ENCODE measurements around the gene VBP1.
"Not testable (repeated sequence)": the region's sequence is repeated elsewhere in the genome, so short reads cannot be mapped to it uniquely, and the experiment has no call there.

Gene VBP1

GRCh38 chrX:155216179-155216939 lies at the start of gene VBP1:
TSS of gene VBP1 (plus strand) at chrX:155216460. CDS start at chrX:155216483, 23 bp downstream.
- peak; percentile 90 to 93 (median 92) for DNase-seq

- DNase-seq = no peak
Observed at GRCh38 chrX:155169881-155170280, 46.4 kb upstream of the VBP1 start.

DNA sequence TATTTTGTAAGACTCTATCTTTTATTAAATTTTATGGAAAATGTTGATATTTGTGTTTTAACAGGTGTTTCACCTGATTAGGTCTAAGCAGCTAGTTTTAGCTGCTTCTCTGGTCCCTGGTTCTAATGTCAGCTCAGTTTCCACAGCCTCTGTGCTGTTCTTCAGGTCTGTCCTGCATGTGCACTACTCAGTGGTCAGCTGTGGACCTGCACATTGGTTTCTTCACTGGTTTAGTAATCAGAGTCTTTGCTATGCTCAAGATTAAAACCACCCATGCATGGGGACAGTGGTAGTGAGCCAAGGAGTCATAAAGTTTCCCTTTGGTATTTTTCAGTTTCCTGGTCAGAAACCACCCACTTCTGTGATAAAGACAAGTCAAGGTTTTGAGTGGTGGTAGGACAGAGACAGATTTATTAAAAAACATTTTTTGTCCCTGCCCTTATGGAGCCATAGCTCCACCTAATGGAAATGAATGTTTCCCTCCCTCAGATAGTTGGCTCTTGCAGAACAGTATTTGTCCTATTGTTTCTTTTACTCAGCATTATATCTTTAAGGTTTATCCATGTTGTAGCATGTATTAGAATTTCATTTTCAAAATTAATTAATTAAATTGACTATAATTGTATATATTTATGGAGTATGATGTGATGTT lies 36.8 kb upstream of the VBP1 start:
- DNase-seq = no peak

- DNase-seq = peak; percentile 2 to 25 (median 17)
Observed at GRCh38 chrX:155188786-155189185, 27.5 kb upstream of the VBP1 start.

DNA sequence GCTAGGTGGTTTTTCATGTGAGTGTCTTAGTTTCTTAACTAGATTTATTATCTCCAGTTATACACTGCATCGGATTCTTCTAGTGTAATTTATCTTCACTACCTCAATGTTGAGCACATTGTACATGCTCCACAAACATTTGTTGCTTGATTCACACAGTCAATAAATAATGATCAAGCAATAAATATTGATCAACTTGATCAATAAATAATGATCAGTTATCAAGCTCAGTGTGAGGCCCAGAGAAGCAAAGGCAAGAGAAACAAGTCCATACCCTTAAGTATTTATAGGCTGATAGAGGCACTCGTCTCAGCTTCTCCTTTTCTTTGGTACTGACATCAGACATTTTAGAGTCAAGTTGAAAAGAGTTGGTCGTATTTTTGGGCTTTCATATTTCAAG lies 5.1 kb upstream of the VBP1 start:
- DNase-seq = no peak

- DNase-seq = no peak
Observed at GRCh38 chrX:155213731-155214130, 2.5 kb upstream of the VBP1 start.

DNA sequence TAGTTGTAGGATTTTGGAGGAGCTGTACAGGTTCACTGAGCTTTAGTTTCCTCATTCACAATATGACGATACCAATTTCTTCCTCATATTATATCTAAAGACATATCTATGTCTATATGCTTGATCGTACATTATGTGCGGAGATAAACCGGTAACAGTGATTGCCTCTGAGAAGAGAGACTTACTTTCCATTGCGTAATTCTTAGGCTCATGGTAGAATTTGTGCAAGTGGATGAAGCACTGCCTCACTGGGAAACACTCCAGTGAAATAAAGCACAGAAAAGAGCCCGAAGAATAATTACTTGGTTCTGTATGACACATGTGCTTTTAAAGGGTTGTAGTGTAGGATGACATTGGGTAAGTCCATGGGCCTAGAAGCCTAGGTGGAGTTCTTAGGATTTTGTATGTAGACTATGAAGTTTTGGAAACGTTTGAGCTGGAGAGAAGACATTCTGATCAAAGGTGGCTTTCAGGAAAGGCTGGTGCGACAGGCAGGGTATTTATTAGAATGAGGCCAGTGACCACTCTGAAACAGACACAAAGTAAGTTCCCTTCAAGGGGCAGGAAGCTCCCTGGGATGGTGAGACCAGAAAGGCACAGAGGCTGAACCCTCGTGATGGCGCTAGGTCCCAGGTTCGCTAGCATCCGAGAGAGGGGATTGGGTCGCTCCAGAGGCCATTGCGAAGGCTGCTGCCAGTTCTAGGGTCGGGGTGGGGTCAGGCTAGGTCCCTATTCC lies 649 bp upstream of the VBP1 start:
- DNase-seq = peak in 1 of 3 donors; percentile 4

DNA sequence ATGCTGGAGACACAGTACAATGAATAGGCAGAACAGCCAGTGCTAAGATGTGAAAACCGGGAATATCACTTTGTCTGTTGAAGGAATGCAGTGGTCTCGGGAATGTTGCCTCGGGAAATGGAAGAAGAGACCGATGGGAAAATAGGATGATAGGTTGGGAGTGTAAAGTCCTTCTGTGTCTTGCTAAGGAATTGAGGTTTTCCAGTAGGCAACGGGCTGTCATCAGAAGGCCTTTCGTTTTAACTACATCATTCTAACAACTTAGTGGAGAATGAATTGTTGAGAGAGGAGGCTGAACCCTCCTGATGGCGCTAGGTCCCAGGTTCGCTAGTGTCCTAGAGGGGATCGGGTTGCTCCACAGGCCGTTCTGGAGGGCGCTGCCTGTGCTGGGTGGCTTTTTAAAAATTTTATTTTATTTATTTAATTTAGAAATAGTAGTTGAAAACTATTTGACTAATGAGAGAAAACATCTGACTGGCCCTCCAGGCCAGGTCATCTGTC lies 730 bp downstream of the VBP1 start:
- DNase-seq = no peak

DNA sequence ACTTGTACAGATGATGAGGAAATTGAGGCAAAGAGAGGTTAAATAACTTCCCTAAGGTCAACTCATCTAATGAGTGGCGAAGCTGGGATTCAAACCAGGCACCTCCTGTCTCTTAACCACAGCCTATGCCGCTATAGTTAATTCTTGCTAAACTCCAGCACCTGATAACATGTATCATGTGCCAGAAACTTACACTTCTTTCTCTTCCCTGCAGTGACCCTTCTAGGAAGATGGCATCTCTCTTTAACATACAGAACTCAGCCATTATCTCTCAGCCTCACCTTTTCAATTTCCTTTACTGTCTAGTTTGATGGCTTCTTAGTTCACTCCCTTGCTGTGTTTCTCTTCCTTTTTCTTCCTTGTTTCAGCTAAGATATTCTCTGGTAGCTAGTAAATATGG lies 2.5 kb downstream of the VBP1 start:
- DNase-seq = no peak

DNA sequence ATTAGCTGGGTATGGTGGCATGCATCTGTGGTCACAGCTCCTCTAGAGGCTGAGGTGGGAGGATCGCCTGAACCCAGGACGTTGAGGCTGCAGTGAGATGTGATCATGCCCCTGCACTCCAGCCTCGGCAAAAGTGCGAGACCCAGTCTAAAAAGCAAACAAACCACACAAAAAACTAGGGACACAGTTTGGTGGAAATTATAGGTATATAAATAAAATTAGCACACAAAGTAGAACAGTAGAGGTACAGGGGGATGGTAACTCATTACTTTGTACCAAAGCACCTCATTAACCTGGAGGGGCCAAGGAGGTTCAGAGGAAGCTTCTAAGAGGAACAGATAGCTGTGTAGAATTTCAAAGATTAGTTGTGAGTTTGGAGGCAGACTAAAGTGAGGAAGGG lies 5.1 kb downstream of the VBP1 start:
- no peak for DNase-seq

DNA sequence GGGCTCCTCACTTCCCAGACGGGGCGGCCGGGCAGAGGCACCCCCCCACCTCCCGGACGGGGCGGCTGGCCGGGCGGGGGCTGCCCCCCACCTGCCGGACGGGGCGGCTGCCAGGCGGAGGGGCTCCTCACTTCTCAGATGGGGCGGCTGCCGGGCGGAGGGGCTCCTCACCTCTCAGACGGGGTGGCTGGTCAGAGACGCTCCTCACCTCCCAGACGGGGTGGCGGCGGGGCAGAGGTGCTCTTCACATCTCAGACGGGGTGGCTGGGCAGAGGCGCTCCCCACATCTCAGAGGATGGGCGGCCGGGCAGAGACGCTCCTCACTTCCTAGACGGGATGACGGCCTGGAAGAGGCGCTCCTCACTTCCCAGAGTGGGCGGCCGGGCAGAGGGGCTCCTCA lies 7.5 kb downstream of the VBP1 start:
- DNase-seq = not testable (repeated sequence)

GRCh38 chrX:155225774-155226173 lies 9.5 kb downstream of the VBP1 start:
- DNase-seq = no peak

DNA sequence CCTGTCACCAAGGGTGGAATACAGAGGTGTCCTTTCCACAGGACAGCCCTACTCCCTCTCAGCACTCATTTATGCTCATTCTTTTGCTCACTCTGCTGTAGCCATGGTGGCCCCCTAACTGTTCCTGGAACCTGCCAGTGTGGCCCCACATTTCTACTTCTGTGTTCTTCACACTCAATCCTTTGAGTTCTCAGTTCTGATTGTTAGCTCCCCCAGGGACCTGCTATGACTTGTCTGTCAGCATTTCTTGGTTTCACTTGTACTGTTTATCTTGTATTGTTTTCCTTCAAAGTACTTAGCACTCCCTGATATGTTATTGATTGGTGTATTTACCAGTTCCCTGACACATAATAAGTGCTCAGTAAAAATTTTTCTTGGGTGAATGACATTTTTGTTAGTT lies 14.9 kb downstream of the VBP1 start:
- no peak for DNase-seq

DNA sequence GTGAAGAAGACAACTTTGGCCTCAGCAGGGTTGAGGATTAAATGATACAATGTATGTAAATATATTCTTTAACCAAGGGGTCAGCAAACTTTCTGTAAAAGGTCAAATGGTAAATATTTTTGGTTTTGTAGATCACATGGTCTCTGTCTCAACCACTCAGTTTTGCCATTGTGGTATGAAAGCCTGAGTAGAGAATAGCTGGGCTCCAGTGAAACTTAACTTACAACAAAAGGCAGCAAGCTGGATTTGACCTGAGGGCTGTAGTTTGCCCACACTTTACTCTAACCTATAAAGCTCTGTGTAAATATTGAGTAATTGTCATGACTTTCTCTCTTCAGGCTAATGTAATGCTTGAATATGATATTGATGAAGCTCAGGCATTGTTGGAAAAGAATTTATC lies 19.6 kb downstream of the VBP1 start:
- no peak for DNase-seq

DNA sequence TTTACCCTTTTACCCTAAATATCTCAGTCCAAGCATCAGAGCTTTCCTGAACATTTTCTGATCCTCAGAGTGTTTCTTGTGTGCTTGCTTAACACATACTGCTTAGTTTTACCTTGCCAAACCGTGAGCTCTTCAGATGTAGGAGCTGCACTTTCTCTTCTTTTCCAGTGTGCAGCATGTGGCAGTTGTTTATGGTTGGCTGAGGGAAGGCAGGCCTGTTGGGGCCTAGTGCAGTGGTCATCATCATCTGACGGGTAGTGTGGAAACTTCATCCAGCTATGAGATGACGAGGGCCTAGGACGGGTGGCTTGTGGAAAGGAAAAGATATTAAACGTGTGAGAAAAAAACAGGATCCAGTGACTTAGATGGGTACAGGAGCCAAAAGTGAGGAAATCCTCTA lies 21.5 kb downstream of the VBP1 start:
- no peak for DNase-seq

DNA sequence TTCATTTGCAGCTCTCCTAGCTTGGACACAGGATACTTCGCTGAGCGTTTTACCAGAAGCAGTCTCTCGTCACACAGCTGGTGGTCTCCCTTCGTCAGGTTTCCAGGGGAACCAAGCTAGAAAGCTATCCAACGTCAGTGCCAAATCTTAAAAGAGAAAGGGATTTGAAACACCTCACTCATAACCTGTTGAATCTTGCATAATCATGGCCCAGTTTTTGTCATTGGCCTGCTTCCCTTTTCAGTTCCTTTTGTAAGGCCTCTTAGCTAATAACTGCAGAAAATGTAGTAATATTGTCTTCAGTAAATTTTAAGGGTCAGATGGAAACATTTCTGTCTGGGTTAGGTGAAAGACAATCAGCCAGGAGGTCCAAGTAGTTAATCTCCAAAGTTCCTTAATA lies 26.0 kb downstream of the VBP1 start:
- DNase-seq = peak; percentile 10 to 43 (median 43)

- no peak for DNase-seq
Observed at GRCh38 chrX:155246748-155247147, 30.5 kb downstream of the VBP1 start.

GRCh38 chrX:155247497-155247896 lies 31.2 kb downstream of the VBP1 start:
- DNase-seq = no peak

DNA sequence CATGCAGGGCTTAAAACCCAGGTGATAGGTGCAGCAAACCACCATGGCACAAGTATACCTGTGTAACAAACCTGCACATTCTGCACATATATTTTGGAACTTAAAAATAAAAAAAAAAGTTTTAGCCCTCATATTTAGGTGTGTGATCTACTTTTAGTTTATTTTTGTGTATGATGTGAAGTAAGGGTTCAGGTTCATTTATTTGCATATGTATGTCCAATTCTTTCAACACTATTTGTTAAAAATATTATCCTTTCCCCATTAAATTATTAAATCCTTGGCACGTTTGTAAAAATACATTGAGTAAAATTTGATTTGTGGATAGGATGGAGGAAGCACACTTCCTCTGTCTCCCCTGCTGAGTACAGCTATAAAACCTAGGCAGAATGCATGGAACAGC lies 35.1 kb downstream of the VBP1 start:
- DNase-seq = no peak

DNA sequence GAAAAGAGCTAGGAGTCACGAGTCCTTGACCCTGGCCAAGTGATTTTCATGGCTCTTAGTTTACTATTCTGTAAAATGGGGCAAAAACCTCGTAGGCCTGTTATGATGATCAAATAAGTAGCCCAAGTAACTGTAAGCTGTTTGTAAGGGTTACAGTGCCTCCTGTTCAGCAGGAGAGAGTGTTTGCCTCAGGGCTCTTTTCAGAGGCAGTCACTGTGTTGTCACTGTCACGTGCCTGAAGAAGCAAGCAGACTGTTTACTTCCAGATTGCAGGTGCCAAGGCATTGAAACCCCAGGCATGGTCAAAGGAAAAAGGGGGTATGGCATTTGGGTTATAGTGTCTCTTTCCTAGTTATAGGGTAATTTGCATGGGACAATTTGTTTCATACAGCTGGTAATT lies 43.5 kb downstream of the VBP1 start:
- DNase-seq = no peak

DNA sequence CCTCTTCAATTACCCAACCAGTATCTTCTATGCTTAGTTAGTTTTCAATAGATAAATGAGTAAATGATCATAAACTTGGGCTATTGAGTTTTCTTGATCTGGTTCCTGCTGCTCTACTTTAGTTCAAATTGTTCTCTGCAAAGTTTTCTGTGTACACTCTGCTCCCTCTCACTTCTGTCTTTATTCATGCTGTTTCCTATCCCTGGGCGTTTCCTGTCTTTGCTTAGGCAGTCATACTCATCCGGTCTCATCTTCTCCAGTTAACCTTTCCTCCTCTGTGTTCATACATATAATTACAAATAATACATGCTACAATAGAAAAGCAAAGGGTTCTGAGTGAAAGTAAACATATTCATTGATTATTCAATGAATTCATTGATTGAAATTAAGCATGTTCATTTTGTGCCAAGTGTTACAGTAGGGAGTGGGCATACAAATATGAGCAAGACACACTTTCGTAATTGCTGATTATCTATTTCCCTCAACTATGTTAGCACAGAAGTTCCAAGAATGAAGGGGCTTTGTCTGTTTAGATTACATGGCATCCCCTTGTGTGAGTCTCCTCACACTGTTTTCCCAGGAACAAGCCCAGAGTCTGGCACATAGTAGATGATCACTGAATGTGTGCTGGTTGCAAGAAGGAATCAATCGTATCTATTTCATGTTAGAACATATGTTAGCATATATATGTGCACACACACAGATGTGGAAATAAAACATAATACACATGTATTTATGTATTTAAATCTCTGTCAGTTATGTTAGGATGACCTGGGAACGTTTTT lies 46.9 kb downstream of the VBP1 start:
- DNase-seq = no peak

GRCh38 chrX:155263854-155264628 lies 47.8 kb downstream of the VBP1 start, which contains the start of gene RAB39B:
TSS of gene RAB39B (minus strand) at chrX:155264491. CDS start at chrX:155264288, 203 bp downstream.
- peak; percentile 68 to 75 (median 69) for DNase-seq

Measured in suppressor macrophage treated with lipopolysaccharide for 1 hour (primary cell).